ENCODE measurements around the gene SMC6.

GRCh38 chr2:17752246-17752645 lies 1.4 kb downstream of the SMC6 start:
- TF ChIP-seq TAF1 (IDR thresholded peaks at IDR 0.05; ENCODE audit: borderline replicate concordance, low read depth, low read length) (no peak), POLR2A (IDR thresholded peaks at IDR 0.05; ENCODE audit: low read depth, low read length) (no peak)

Measured in GM12892 (cell line).